Measurements from ENCODE around the gene CCDC154. TPM values are rescaled to one million over a fixed set of nuclear protein-coding genes. Genes with fewer than 3 reads are reported as not detected.
A peak's percentile ranks its signal among the peaks of the same experiment; 100 is the strongest.

Gene CCDC154
- total RNA-seq, 1 donor from 2014 or later = not detected

- TF ChIP-seq CTCF (IDR thresholded peaks at IDR 0.05) = no peak
- intact Hi-C loops (cut with DNase I) = loop anchor here (1.0 to 2.0 kb wide), 3 partner anchors 18 to 136 kb away; partner anchors contain the start of genes TELO2 and UQCC4
- DNase-seq (ENCODE audit: low spot score in 2 of 2) = peak; percentile 62 to 94
- Histone ChIP-seq H3K9me3 (no peaks in the 10 kb centered on the region), H3K27ac (peak within 1 kb of the TSS; percentile 83 to 86), H3K27me3 (no peaks in the 10 kb centered on the region), H3K4me1 (peaks cover 0 to 18% of the 10 kb centered on the region in 2 donors), H3K36me3 (no peaks in the 10 kb centered on the region), H3K4me3 (peak within 1 kb of the TSS; percentile 88 to 89)
These were observed 30.6 kb upstream of the CCDC154 start, which contains the start of gene CLCN7 for GRCh38 chr16:1474796-1475551. TSS of gene CLCN7 (minus strand) at chr16:1475028. CDS start at chr16:1474974, 54 bp downstream.

GRCh38 chr16:1474082-1474795 is 29.9 kb upstream of the CCDC154 start:
- TF ChIP-seq CTCF (IDR thresholded peaks at IDR 0.05) = no peak
- peaks cover 0 to 18% of the 10 kb centered on the region in 2 donors for H3K4me1 ChIP-seq
- no peaks in the 10 kb centered on the region for H3K27me3 ChIP-seq

GRCh38 chr16:1472974-1473373 is 28.6 kb upstream of the CCDC154 start:
- H3K27me3 ChIP-seq = no peaks in the 10 kb centered on the region
- H3K36me3 ChIP-seq = no peaks in the 10 kb centered on the region
- DNase-seq (ENCODE audit: low spot score in 2 of 2) = no peak
- no peaks in the 10 kb centered on the region for H3K9me3 ChIP-seq
- H3K4me3 ChIP-seq = no peak overlapping the region
- intact Hi-C loops (cut with DNase I) = no loop called here
- TF ChIP-seq CTCF (IDR thresholded peaks at IDR 0.05) = no peak
- H3K27ac ChIP-seq = no peak overlapping the region
- H3K4me1 ChIP-seq = peaks cover 0 to 18% of the 10 kb centered on the region in 2 donors

More at GRCh38 chr16:1474082-1474795, 29.9 kb upstream of the CCDC154 start:
- no peak for DNase-seq (ENCODE audit: low spot score in 2 of 2)
- no peaks in the 10 kb centered on the region for H3K9me3 ChIP-seq
- H3K27ac ChIP-seq = peak overlapping the region in 1 of 2 donors; percentile 83
- H3K36me3 ChIP-seq = no peaks in the 10 kb centered on the region
- H3K4me3 ChIP-seq = peak overlapping the region; percentile 88 to 89
- intact Hi-C loops (cut with DNase I) = loop anchor here (2.0 kb wide), 2 partner anchors 53 to 137 kb away; partner anchors contain the start of gene UQCC4

GRCh38 chr16:1471569-1472194 is 27.3 kb upstream of the CCDC154 start:
- intact Hi-C loops (cut with DNase I) = no loop called here

More at GRCh38 chr16:1471569-1472194, 27.3 kb upstream of the CCDC154 start:
- H3K4me1 ChIP-seq = peaks cover 0 to 18% of the 10 kb centered on the region in 2 donors
- H3K27ac ChIP-seq = no peak overlapping the region
- H3K9me3 ChIP-seq = no peaks in the 10 kb centered on the region
- no peak for DNase-seq (ENCODE audit: low spot score in 2 of 2)
- H3K36me3 ChIP-seq = no peaks in the 10 kb centered on the region
- no peaks in the 10 kb centered on the region for H3K27me3 ChIP-seq
- no peak for TF ChIP-seq CTCF (IDR thresholded peaks at IDR 0.05)
- H3K4me3 ChIP-seq = no peak overlapping the region

Data from ascending aorta (tissue), 2 donors.